Measurements from ENCODE around the gene TGFBRAP1.

- no peak for TF ChIP-seq CTCF (IDR thresholded peaks at IDR 0.05)
- TF ChIP-seq POLR2AphosphoS5 (IDR thresholded peaks at IDR 0.05): no peak
- TF ChIP-seq POLR2A (IDR thresholded peaks at IDR 0.05): no peak
- TF ChIP-seq EP300 (IDR thresholded peaks at IDR 0.05): no peak
Observed at GRCh38 chr2:105324732-105325131, 4.8 kb downstream of the TGFBRAP1 start.

Data from gastroesophageal sphincter (tissue), 3 donors.